Activated T-cell treated with anti-CD3 and anti-CD28 coated beads for 48 hours (primary cell): ENCODE data around the gene FMR1NB.

Source experiments
- DNase-seq: peaks from one replicate; pipeline ENCODE4 v3.0.0-alpha.2; 2020; ENCODE audit warnings: low read depth

FMR1NB gene

GRCh38 chrX:148070504-148070877, 89.4 kb downstream of the FMR1NB start:
- DNase-seq: no peak
